Measurements from ENCODE around the gene ATF1.

- TF ChIP-seq, protein P1, sequence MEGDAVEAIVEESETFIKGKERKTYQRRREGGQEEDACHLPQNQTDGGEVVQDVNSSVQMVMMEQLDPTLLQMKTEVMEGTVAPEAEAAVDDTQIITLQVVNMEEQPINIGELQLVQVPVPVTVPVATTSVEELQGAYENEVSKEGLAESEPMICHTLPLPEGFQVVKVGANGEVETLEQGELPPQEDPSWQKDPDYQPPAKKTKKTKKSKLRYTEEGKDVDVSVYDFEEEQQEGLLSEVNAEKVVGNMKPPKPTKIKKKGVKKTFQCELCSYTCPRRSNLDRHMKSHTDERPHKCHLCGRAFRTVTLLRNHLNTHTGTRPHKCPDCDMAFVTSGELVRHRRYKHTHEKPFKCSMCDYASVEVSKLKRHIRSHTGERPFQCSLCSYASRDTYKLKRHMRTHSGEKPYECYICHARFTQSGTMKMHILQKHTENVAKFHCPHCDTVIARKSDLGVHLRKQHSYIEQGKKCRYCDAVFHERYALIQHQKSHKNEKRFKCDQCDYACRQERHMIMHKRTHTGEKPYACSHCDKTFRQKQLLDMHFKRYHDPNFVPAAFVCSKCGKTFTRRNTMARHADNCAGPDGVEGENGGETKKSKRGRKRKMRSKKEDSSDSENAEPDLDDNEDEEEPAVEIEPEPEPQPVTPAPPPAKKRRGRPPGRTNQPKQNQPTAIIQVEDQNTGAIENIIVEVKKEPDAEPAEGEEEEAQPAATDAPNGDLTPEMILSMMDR (IDR thresholded peaks at IDR 0.05) = no peak
- TF ChIP-seq POLR2A (IDR thresholded peaks at IDR 0.05) = no peak
These were observed 38.6 kb upstream of the ATF1 start for GRCh38 chr12:50725011-50725942.
